Endodermal cell (in vitro differentiated cells): ENCODE measurements around the gene GPR15LG. TPM values are rescaled to one million over a fixed set of nuclear protein-coding genes. Genes with fewer than 3 reads are reported as not detected.

Experiments
- DNase-seq: peaks from one replicate; pipeline ENCODE4 v3.0.0-alpha.2; 2017
- H3K27ac ChIP-seq: 2 replicates; pipeline ENCODE4 v1.5.1; 2013; ENCODE audit warnings: mild to moderate bottlenecking, low read depth, low read length, moderate library complexity
- H3K27me3 ChIP-seq: 2 replicates; pipeline ENCODE4 v1.6.1; 2013; ENCODE audit warnings: mild to moderate bottlenecking, low read length, moderate library complexity; ENCODE audit not compliant: insufficient read depth, control insufficient read depth, poor library complexity, severe bottlenecking
- H3K36me3 ChIP-seq: 2 replicates; pipeline ENCODE4 v1.7.0; 2013; ENCODE audit warnings: mild to moderate bottlenecking, low read length, moderate library complexity; ENCODE audit not compliant: control insufficient read depth, insufficient read depth
- H3K4me1 ChIP-seq: one replicate; pipeline ENCODE4 v1.7.0; 2013; ENCODE audit warnings: low read length; ENCODE audit not compliant: control insufficient read depth, insufficient read depth
- H3K4me3 ChIP-seq: 2 replicates; pipeline ENCODE4 v1.5.1; 2013; ENCODE audit warnings: mild to moderate bottlenecking, low read length, moderate library complexity
- H3K9ac ChIP-seq: 2 replicates; pipeline ENCODE4 v1.6.1; 2013; ENCODE audit warnings: mild to moderate bottlenecking, low read length, moderate library complexity; ENCODE audit not compliant: poor library complexity, severe bottlenecking; ENCODE audit errors: extremely low read depth
- H3K9me3 ChIP-seq: 2 replicates; pipeline ENCODE4 v1.6.1; 2013; ENCODE audit warnings: mild to moderate bottlenecking, low read length, moderate library complexity; ENCODE audit not compliant: control insufficient read depth
- H3K27ac Mint-ChIP-seq: 2 replicates; pipeline ENCODE4 v1.8.0; 2020; ENCODE audit warnings: mixed read lengths
- H3K27me3 Mint-ChIP-seq: 2 replicates; pipeline ENCODE4 v1.8.0; 2021; ENCODE audit warnings: mild to moderate bottlenecking, mixed read lengths; ENCODE audit not compliant: insufficient read depth
- H3K36me3 Mint-ChIP-seq: 2 replicates; pipeline ENCODE4 v1.8.0; 2020; ENCODE audit warnings: low read depth, mixed read lengths
- H3K4me1 Mint-ChIP-seq: 2 replicates; pipeline ENCODE4 v1.8.0; 2020; ENCODE audit warnings: mixed read lengths
- H3K4me3 Mint-ChIP-seq: 2 replicates; pipeline ENCODE4 v1.8.0; 2020; ENCODE audit warnings: mild to moderate bottlenecking, moderate library complexity, mixed read lengths
- H3K9me3 Mint-ChIP-seq: 2 replicates; pipeline ENCODE4 v1.8.0; 2020; ENCODE audit warnings: mild to moderate bottlenecking, mixed read lengths
- WGBS, 2 experiments: methylation state at CpG; one replicate each; pipeline versions ENCODE4 v1.1.5 to v1.1.7; 2013; ENCODE audit warnings: missing lambda C conversion rate in 2 of 2, mixed read lengths in 1 of 2; ENCODE audit not compliant: insufficient coverage in 1 of 2, insufficient read length in 1 of 2; 5-methylcytosine and 5-hydroxymethylcytosine counted together
- total RNA-seq, 2 donors: library from RNA; stranded (reverse); fragmentation: NEBNext Ultra II Directional in 1 of 2; extraction: Animal tissue kit (Norgen Biotek cat#: 25700) in 1 of 2; gene quantifications; 2 replicates in 1 of 2; 3 replicates in 1 of 2; pipeline ENCODE4 v1.2.1, GENCODE V29; 2021
- TF ChIP-seq, protein P1 (sequence below): fragments of 200-600 bp; sonication (generic); conservative IDR thresholded peaks from 2 replicates; pipeline ENCODE4 v1.5.0; 2021; ENCODE audit warnings: antibody characterized with exemption, mild to moderate bottlenecking

Gene GPR15LG
- total RNA-seq, 2 donors from 2014 or later, result not detected

DNA sequence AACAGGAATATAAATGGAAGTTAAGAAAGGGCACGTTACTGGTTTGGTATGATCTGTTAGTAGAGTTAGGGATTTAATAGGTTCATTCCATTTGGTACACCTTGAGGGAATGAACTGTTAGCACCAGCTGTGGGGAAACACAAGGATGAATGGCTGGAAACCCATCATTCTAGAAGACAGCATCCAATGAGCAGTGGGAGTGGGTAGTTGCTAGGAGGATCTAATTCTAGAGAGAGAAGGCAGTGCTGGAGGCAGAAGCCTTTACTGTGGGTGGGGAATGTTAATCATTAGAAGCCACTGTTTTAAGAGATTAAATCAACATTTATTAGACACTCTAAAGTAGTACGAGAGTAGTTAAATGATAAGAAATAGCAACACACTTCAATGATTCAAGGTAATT lies 15.5 kb upstream of the GPR15LG start:
- H3K9me3 ChIP-seq, result no peaks in the 10 kb centered on the region
- H3K4me1 ChIP-seq, result peaks cover 4% of the 10 kb centered on the region
- no peak overlapping the region for H3K4me3 Mint-ChIP-seq
- no peak for DNase-seq
- H3K36me3 ChIP-seq, result peaks cover 26% of the 10 kb centered on the region
- H3K27me3 ChIP-seq, result peaks cover 14% of the 10 kb centered on the region
- TF ChIP-seq, protein P1, sequence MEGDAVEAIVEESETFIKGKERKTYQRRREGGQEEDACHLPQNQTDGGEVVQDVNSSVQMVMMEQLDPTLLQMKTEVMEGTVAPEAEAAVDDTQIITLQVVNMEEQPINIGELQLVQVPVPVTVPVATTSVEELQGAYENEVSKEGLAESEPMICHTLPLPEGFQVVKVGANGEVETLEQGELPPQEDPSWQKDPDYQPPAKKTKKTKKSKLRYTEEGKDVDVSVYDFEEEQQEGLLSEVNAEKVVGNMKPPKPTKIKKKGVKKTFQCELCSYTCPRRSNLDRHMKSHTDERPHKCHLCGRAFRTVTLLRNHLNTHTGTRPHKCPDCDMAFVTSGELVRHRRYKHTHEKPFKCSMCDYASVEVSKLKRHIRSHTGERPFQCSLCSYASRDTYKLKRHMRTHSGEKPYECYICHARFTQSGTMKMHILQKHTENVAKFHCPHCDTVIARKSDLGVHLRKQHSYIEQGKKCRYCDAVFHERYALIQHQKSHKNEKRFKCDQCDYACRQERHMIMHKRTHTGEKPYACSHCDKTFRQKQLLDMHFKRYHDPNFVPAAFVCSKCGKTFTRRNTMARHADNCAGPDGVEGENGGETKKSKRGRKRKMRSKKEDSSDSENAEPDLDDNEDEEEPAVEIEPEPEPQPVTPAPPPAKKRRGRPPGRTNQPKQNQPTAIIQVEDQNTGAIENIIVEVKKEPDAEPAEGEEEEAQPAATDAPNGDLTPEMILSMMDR, result no peak
- H3K4me1 Mint-ChIP-seq, result peaks cover 47% of the 10 kb centered on the region
- H3K27ac Mint-ChIP-seq, result no peak overlapping the region
- peaks cover 48% of the 10 kb centered on the region for H3K27me3 Mint-ChIP-seq
- H3K4me3 ChIP-seq, result no peak overlapping the region
- 96 to 100% methylated on average over 1 to 2 of the region's 2 CpGs for WGBS, 2 experiments
- H3K36me3 Mint-ChIP-seq, result peaks cover 25% of the 10 kb centered on the region
- H3K9ac ChIP-seq, result no peak overlapping the region
- no peak overlapping the region for H3K27ac ChIP-seq
- peaks cover 5% of the 10 kb centered on the region for H3K9me3 Mint-ChIP-seq

DNA sequence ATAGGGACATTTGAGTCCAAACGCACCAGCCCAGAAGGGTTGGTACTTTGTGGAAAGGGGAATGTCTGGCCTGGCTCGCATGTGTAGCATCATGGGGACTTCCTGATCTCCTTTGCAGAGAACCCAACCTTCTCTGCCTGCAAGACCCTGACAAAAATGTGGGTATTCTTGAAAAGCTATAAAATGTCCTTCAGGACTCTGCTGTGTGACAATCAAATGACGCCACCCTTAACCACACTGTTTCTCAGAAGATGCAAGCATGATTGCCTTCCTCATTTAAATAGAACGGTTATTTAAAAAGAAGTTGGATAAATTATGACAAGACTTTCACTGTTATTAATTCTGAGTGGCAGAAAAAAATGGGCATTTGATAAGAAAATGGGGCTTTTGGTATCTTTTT lies 15.1 kb upstream of the GPR15LG start:
- no peak overlapping the region for H3K4me3 ChIP-seq
- TF ChIP-seq, protein P1, result no peak
- no peak overlapping the region for H3K9ac ChIP-seq
- H3K9me3 Mint-ChIP-seq, result peaks cover 7% of the 10 kb centered on the region
- peaks cover 49% of the 10 kb centered on the region for H3K4me1 Mint-ChIP-seq
- H3K27me3 ChIP-seq, result peaks cover 14% of the 10 kb centered on the region
- peaks cover 21% of the 10 kb centered on the region for H3K36me3 ChIP-seq
- peaks cover 53% of the 10 kb centered on the region for H3K27me3 Mint-ChIP-seq
- no peak overlapping the region for H3K27ac ChIP-seq
- no peaks in the 10 kb centered on the region for H3K9me3 ChIP-seq
- 94 to 100% methylated on average over 3 to 4 of the region's 4 CpGs for WGBS, 2 experiments
- no peak overlapping the region for H3K27ac Mint-ChIP-seq
- H3K4me3 Mint-ChIP-seq, result no peak overlapping the region
- DNase-seq, result no peak
- H3K36me3 Mint-ChIP-seq, result peaks cover 22% of the 10 kb centered on the region
- H3K4me1 ChIP-seq, result peaks cover 4% of the 10 kb centered on the region

DNA sequence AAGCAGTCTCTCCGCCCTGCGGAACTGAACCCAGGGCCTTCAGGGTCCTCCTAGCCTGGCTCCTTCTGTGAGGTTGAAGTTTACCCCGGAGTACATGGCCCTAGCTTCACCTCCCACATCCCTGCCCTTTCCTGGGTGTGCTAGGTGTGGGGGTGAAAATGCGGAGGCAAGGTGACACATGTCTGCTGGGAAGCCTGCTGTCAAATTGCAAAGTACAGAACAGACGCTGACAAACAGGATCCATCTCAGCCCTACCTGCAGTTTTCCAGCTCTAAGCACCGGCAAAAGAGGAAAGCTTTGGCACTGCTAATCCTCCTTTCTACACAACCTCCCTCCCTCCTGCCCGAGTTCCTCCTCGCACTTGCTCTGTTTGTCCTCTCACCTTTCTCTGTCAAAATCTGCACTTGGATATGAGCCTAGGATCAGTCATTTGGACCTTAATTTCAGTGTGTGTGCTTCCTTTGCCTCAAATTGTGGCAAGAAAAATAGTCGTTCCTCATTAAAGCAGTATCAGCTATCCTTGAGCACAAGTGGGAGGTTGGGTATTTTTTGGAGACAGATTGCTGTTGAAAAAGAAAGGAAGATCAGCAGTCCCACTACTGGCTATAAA lies 14.4 kb upstream of the GPR15LG start:
- DNase-seq, result no peak
- Histone ChIP-seq H3K36me3 (peaks cover 15% of the 10 kb centered on the region), H3K9me3 (no peaks in the 10 kb centered on the region), H3K27ac (no peak overlapping the region), H3K27me3 (peaks cover 17% of the 10 kb centered on the region), H3K4me3 (peak overlapping the region; percentile 0), H3K9ac (no peak overlapping the region), H3K4me1 (peaks cover 4% of the 10 kb centered on the region)
- peaks cover 54% of the 10 kb centered on the region for H3K4me1 Mint-ChIP-seq
- no peak overlapping the region for H3K27ac Mint-ChIP-seq
- H3K9me3 Mint-ChIP-seq, result peaks cover 7% of the 10 kb centered on the region
- WGBS, 2 experiments, result 59 to 79% methylated on average over 5 to 9 of the region's 9 CpGs
- H3K27me3 Mint-ChIP-seq, result peaks cover 58% of the 10 kb centered on the region
- TF ChIP-seq, protein P1, result no peak
- H3K36me3 Mint-ChIP-seq, result peaks cover 15% of the 10 kb centered on the region
- no peak overlapping the region for H3K4me3 Mint-ChIP-seq
